H1 (cell line): Measurements from ENCODE around the gene SOX8. TPM values are rescaled to one million over a fixed set of nuclear protein-coding genes. Genes with fewer than 3 reads are reported as not detected.

Source experiments
- CTCF ChIA-PET: fragments of 300-600 bp; sonication (Branson Sonifier 250); formaldehyde crosslinking; loops from one replicate; lab custom pipeline; 2021; ENCODE audit not compliant: partially characterized antibody; lab: Charles Lee
- POLR2A ChIA-PET: fragments of 300-600 bp; sonication (Branson Sonifier 250); formaldehyde crosslinking; loops from one replicate; lab custom pipeline; 2021; ENCODE audit warnings: inconsistent platforms; ENCODE audit not compliant: partially characterized antibody; lab: Charles Lee
- DNase-seq, 2 experiments: peaks; one replicate each; pipeline versions ENCODE4 v3.0.0 to v3.0.0-alpha.2; 2010 to 2022; ENCODE audit warnings: low spot score in 2 of 2, low read depth in 1 of 2, mixed read lengths in 1 of 2
- FAIRE-seq: peaks from 2 replicates; lab custom pipeline; 2011; peaks lifted over from hg19 to GRCh38; lab: Jason Lieb, UNC
- H2AFZ ChIP-seq: 2 replicates; pipeline ENCODE4 v1.8.1; 2012; ENCODE audit warnings: low read length, inconsistent platforms
- H2AK5ac ChIP-seq: 2 replicates; pipeline ENCODE4 v1.6.1; 2013; ENCODE audit warnings: low read depth, low read length
- H2BK120ac ChIP-seq: replicated peaks from 2 replicates; pipeline ENCODE3; 2013; ENCODE audit warnings: low read depth, low read length, inconsistent platforms
- H2BK12ac ChIP-seq: 2 replicates; pipeline ENCODE4 v1.6.1; 2013; ENCODE audit warnings: low read depth, low read length
- H2BK15ac ChIP-seq: 2 replicates; pipeline ENCODE4 v1.6.1; 2013; ENCODE audit warnings: low read length
- H2BK20ac ChIP-seq: 2 replicates; pipeline ENCODE4 v1.6.1; 2013; ENCODE audit warnings: low read length
- H2BK5ac ChIP-seq: 2 replicates; pipeline ENCODE4 v1.6.1; 2013; ENCODE audit warnings: low read depth, low read length
- H3K14ac ChIP-seq: 2 replicates; pipeline ENCODE4 v1.6.1; 2013; ENCODE audit warnings: inconsistent platforms; ENCODE audit not compliant: insufficient read length
- H3K18ac ChIP-seq: 2 replicates; pipeline ENCODE4 v1.6.1; 2013; ENCODE audit warnings: low read length; ENCODE audit errors: extremely low read depth
- H3K23ac ChIP-seq: 2 replicates; pipeline ENCODE4 v1.6.1; 2013; ENCODE audit warnings: inconsistent platforms; ENCODE audit not compliant: insufficient read length
- H3K23me2 ChIP-seq: 2 replicates; pipeline ENCODE4 v1.6.1; 2013; ENCODE audit warnings: low read depth, low read length
- H3K27ac ChIP-seq: 2 replicates; pipeline ENCODE4 v1.6.1; 2011; ENCODE audit warnings: low read depth, low read length, inconsistent platforms
- H3K27me3 ChIP-seq, 4 experiments: replicated peaks in 1 of 4; 1 replicate in 1 of 4; 2 replicates in 3 of 4; pipeline versions ENCODE4 v1.6.1 to v1.8.1; 2011 to 2013; ENCODE audit warnings: low read length in 3 of 4, mild to moderate bottlenecking in 3 of 4, inconsistent platforms in 2 of 4, mixed read lengths in 2 of 4, moderate library complexity in 1 of 4; ENCODE audit not compliant: control insufficient read depth in 3 of 4, insufficient read depth in 3 of 4; ENCODE audit errors: extremely low read depth in 1 of 4
- H3K36me3 ChIP-seq, 4 experiments: 2 replicates each; pipeline versions ENCODE4 v1.6.1 to v1.8.1; 2011 to 2013; ENCODE audit warnings: mild to moderate bottlenecking in 4 of 4, low read length in 3 of 4, moderate library complexity in 2 of 4, control low read depth in 1 of 4, inconsistent platforms in 1 of 4; ENCODE audit not compliant: insufficient read depth in 4 of 4, control insufficient read depth in 2 of 4
- H3K4ac ChIP-seq: replicated peaks from 2 replicates; pipeline ENCODE3; 2013; ENCODE audit warnings: low read length, low read depth, mixed read lengths, inconsistent platforms; ENCODE audit not compliant: insufficient read length
- H3K4me1 ChIP-seq, 4 experiments: replicated peaks in 1 of 4; 1 replicate in 1 of 4; 2 replicates in 3 of 4; pipeline versions ENCODE4 v1.6.1 to v1.8.1; 2011 to 2013; ENCODE audit warnings: low read length in 3 of 4, inconsistent platforms in 2 of 4, mixed read lengths in 1 of 4; ENCODE audit not compliant: insufficient read depth in 4 of 4, control insufficient read depth in 3 of 4
- H3K4me2 ChIP-seq, 2 experiments: 2 replicates each; pipeline versions ENCODE4 v1.6.1 to v1.8.1; 2011 to 2013; ENCODE audit warnings: low read depth in 2 of 2, low read length in 2 of 2, control low read depth in 1 of 2, inconsistent platforms in 1 of 2, mild to moderate bottlenecking in 1 of 2; ENCODE audit not compliant: insufficient read depth in 1 of 2
- H3K4me3 ChIP-seq, 4 experiments: fragments of 200-600, 300-600 bp in 1 of 4; sonication (generic), shearing (Covaris generic), sonication (Bioruptor Twin) in 1 of 4; 2 replicates each; pipeline versions ENCODE4 v1.5.1 to v1.8.1; 2011 to 2016; ENCODE audit warnings: low read length in 4 of 4, low read depth in 3 of 4, control low read depth in 2 of 4, inconsistent platforms in 2 of 4, mild to moderate bottlenecking in 2 of 4, mixed read lengths in 1 of 4, moderate library complexity in 1 of 4; ENCODE audit not compliant: insufficient read depth in 2 of 4; ENCODE audit errors: extremely low read depth in 1 of 4
- H3K56ac ChIP-seq: replicated peaks from 2 replicates; pipeline ENCODE3; 2013; ENCODE audit warnings: low read depth, mild to moderate bottlenecking, mixed read lengths, low read length, inconsistent platforms; ENCODE audit not compliant: insufficient read length
- H3K79me1 ChIP-seq: 2 replicates; pipeline ENCODE4 v1.6.1; 2013; ENCODE audit warnings: low read depth, low read length, control low read depth
- H3K79me2 ChIP-seq, 2 experiments: 2 replicates each; pipeline versions ENCODE4 v1.6.1 to v1.8.1; 2012 to 2013; ENCODE audit warnings: low read length in 2 of 2, mild to moderate bottlenecking in 2 of 2, inconsistent platforms in 1 of 2; ENCODE audit not compliant: insufficient read depth in 2 of 2, control insufficient read depth in 1 of 2
- H3K9ac ChIP-seq, 4 experiments: replicated peaks in 1 of 4; 1 replicate in 1 of 4; 2 replicates in 3 of 4; pipeline versions ENCODE4 v1.6.1 to v1.8.1; 2011 to 2013; ENCODE audit warnings: low read depth in 3 of 4, low read length in 3 of 4, control low read depth in 2 of 4, mild to moderate bottlenecking in 2 of 4, moderate library complexity in 2 of 4, inconsistent platforms in 1 of 4; ENCODE audit errors: extremely low read depth in 1 of 4
- H3K9me3 ChIP-seq, 2 experiments: 2 replicates each; pipeline versions ENCODE4 v1.6.1 to v1.8.1; 2012 to 2013; ENCODE audit warnings: mild to moderate bottlenecking in 2 of 2, moderate library complexity in 2 of 2, control low read depth in 1 of 2, inconsistent platforms in 1 of 2, low read depth in 1 of 2, low read length in 1 of 2, mixed read lengths in 1 of 2; ENCODE audit not compliant: insufficient read depth in 2 of 2
- H4K20me1 ChIP-seq, 2 experiments: replicated peaks in 1 of 2; 2 replicates each; pipeline versions ENCODE3 to v1.8.1; 2011 to 2013; ENCODE audit warnings: inconsistent platforms in 2 of 2, low read length in 2 of 2, mild to moderate bottlenecking in 1 of 2; ENCODE audit not compliant: insufficient read depth in 2 of 2, control insufficient read depth in 1 of 2
- H4K5ac ChIP-seq: 2 replicates; pipeline ENCODE4 v1.6.1; 2013; ENCODE audit warnings: low read length, low read depth, mixed read lengths, inconsistent platforms; ENCODE audit not compliant: insufficient read length
- H4K8ac ChIP-seq: 2 replicates; pipeline ENCODE4 v1.8.0; 2013; ENCODE audit warnings: mild to moderate bottlenecking, moderate library complexity, low read length, inconsistent platforms; ENCODE audit not compliant: insufficient read depth; ENCODE audit errors: extremely low read depth
- H4K91ac ChIP-seq: replicated peaks from 2 replicates; pipeline ENCODE3; 2013; ENCODE audit warnings: low read length, mixed read lengths, inconsistent platforms; ENCODE audit not compliant: insufficient read length
- CEBPB ChIP-seq: IDR thresholded peaks from 2 replicates; pipeline ENCODE4 v1.6.1; 2012; ENCODE audit warnings: low read depth, low read length
- GTF2F1 ChIP-seq: IDR thresholded peaks from 2 replicates; pipeline ENCODE4 v1.6.1; 2012; ENCODE audit warnings: low read depth, low read length, improper control_type of control experiment, borderline replicate concordance
- NRF1 ChIP-seq: IDR thresholded peaks from 2 replicates; pipeline ENCODE4 v1.6.1; 2011; ENCODE audit warnings: mild to moderate bottlenecking, low read depth, low read length, improper control_type of control experiment
- TAF1 ChIP-seq: IDR thresholded peaks from 2 replicates; pipeline ENCODE4 v1.6.1; 2011; ENCODE audit warnings: mild to moderate bottlenecking, low read depth, low read length
- WGBS, 2 experiments: shearing (Covaris generic) in 1 of 2; methylation state at CpG; one replicate each; pipeline versions ENCODE4 v1.1.6 to v1.1.7; 2013 to 2015; ENCODE audit warnings: low lambda C conversion rate in 2 of 2, mixed read lengths in 2 of 2, inconsistent platforms in 1 of 2, low coverage in 1 of 2, missing lambda C conversion rate in 1 of 2; ENCODE audit not compliant: insufficient replicate concordance in 2 of 2, insufficient coverage in 1 of 2, insufficient read length in 1 of 2; ENCODE audit errors: extremely low coverage in 1 of 2, missing lambda C conversion rate in 1 of 2; 5-methylcytosine and 5-hydroxymethylcytosine counted together
- polyA plus RNA-seq, 7 experiments: library from polyadenylated mRNA; depleted of rRNA in 3 of 7; stranded (reverse) in 5 of 7; unstranded in 2 of 7; fragments of >200 nt in 5 of 7; fragments of 200-250 nt in 2 of 7; gene quantifications; 1 replicate in 5 of 7; 2 replicates in 1 of 7; 4 replicates in 1 of 7; pipeline versions ENCODE4 v1.2.1 to v1.2.3, GENCODE V29; 2011 to 2013; ENCODE audit warnings: missing spikeins in 2 of 7, mixed read lengths in 2 of 7
- total RNA-seq: library from RNA; stranded (reverse); fragmentation: NEBNext Ultra II Directional; extraction: Animal tissue kit (Norgen Biotek cat#: 25700); gene quantifications from 2 replicates; pipeline ENCODE4 v1.2.1, GENCODE V29; 2021

Gene SOX8
- total and polyA plus RNA-seq, 2 of the 8 experiments (the other 6 are each of a cell fraction or from before 2014, with no cell fraction given): 2.2 to 5.7 TPM

GRCh38 chr16:933581-933980 is 48.0 kb upstream of the SOX8 start:
- no peak overlapping the region for H4K8ac ChIP-seq
- H3K79me2 ChIP-seq: no peaks in the 10 kb centered on the region
- H2BK15ac ChIP-seq: no peak overlapping the region
- no peak overlapping the region for H2AFZ ChIP-seq
- H3K27me3 ChIP-seq: no peaks in the 10 kb centered on the region
- no peak overlapping the region for H2AK5ac ChIP-seq
- no peak for TF ChIP-seq NRF1
- TF ChIP-seq CEBPB: no peak
- TF ChIP-seq GTF2F1: no peak
- TF ChIP-seq TAF1: no peak
- peaks cover 0 to 6% (median 3%) of the 10 kb centered on the region in 4 experiments; a peak in 3 of 7 replicates for H3K4me1 ChIP-seq
- no peak overlapping the region for H2BK5ac ChIP-seq
- no peak overlapping the region for H3K4me2 ChIP-seq
- H2BK20ac ChIP-seq: no peak overlapping the region
- CTCF ChIA-PET: no interaction called here
- H3K56ac ChIP-seq: no peak overlapping the region
- H3K36me3 ChIP-seq: no peaks in the 10 kb centered on the region
- H3K4me3 ChIP-seq: no peak overlapping the region
- FAIRE-seq (no peak), DNase-seq (no peak)
- no peak overlapping the region for H3K23ac ChIP-seq
- no peak overlapping the region for H2BK120ac ChIP-seq
- H3K9me3 ChIP-seq: peaks cover 2 to 54% of the 10 kb centered on the region in 2 experiments; a peak in 3 of 4 replicates
- no peak overlapping the region for H3K18ac ChIP-seq
- H4K5ac ChIP-seq: no peak overlapping the region
- H3K79me1 ChIP-seq: no peaks in the 10 kb centered on the region
- no peak overlapping the region for H4K91ac ChIP-seq
- no peak overlapping the region for H3K14ac ChIP-seq
- 90% methylated on average over 12 of the region's 15 CpGs; no CpG with 5 or more reads in 1 of the 2 experiments for WGBS, 2 experiments
- POLR2A ChIA-PET: no interaction called here
- H2BK12ac ChIP-seq: no peak overlapping the region
- H3K23me2 ChIP-seq: no peaks in the 10 kb centered on the region
- no peak overlapping the region for H3K4ac ChIP-seq
- no peaks in the 10 kb centered on the region for H4K20me1 ChIP-seq
- H3K27ac ChIP-seq: no peak overlapping the region
- no peak overlapping the region for H3K9ac ChIP-seq
